Ecto neural progenitor cell (in vitro differentiated cells): ENCODE data around the gene PLEKHG4B.

Experiments
- DNase-seq: peaks from one replicate; pipeline ENCODE4 v3.0.0-alpha.2; 2018; ENCODE audit warnings: low spot score

PLEKHG4B gene

GRCh38 chr5:129148-129547 lies 37.2 kb downstream of the PLEKHG4B start:
- no peak for DNase-seq

GRCh38 chr5:129820-130219 lies 37.9 kb downstream of the PLEKHG4B start:
- no peak for DNase-seq

- DNase-seq, result no peak
Measured at GRCh38 chr5:130601-131131, 38.7 kb downstream of the PLEKHG4B start.

GRCh38 chr5:136901-137300 lies 44.9 kb downstream of the PLEKHG4B start:
- DNase-seq, result no peak

- no peak for DNase-seq
Measured at GRCh38 chr5:137741-138140, 45.8 kb downstream of the PLEKHG4B start.

GRCh38 chr5:138936-139335 lies 47.0 kb downstream of the PLEKHG4B start:
- DNase-seq, result no peak

- DNase-seq, result no peak
Measured at GRCh38 chr5:139579-140442, 47.8 kb downstream of the PLEKHG4B start.

- DNase-seq, result no peak
Measured at GRCh38 chr5:140443-140829, 48.5 kb downstream of the PLEKHG4B start.

- no peak for DNase-seq
Measured at GRCh38 chr5:141211-141610, 49.2 kb downstream of the PLEKHG4B start.

GRCh38 chr5:141761-142160 lies 49.8 kb downstream of the PLEKHG4B start:
- no peak for DNase-seq

GRCh38 chr5:142246-142810 lies 50.4 kb downstream of the PLEKHG4B start:
- no peak for DNase-seq

- DNase-seq, result no peak
Measured at GRCh38 chr5:143041-143440, 51.1 kb downstream of the PLEKHG4B start.

GRCh38 chr5:144941-145340 lies 53.0 kb downstream of the PLEKHG4B start:
- no peak for DNase-seq

GRCh38 chr5:145585-146323 lies 53.8 kb downstream of the PLEKHG4B start:
- no peak for DNase-seq

GRCh38 chr5:147751-148150 lies 55.8 kb downstream of the PLEKHG4B start:
- DNase-seq, result no peak

GRCh38 chr5:149745-150485 lies 57.9 kb downstream of the PLEKHG4B start:
- no peak for DNase-seq

GRCh38 chr5:150746-151145 lies 58.8 kb downstream of the PLEKHG4B start:
- no peak for DNase-seq

GRCh38 chr5:152077-152476 lies 60.1 kb downstream of the PLEKHG4B start:
- DNase-seq, result no peak

- DNase-seq, result peak; percentile 19
Measured at GRCh38 chr5:153256-153655, 61.3 kb downstream of the PLEKHG4B start.

- DNase-seq, result no peak
Measured at GRCh38 chr5:154236-154635, 62.3 kb downstream of the PLEKHG4B start.

GRCh38 chr5:154826-155225 lies 62.9 kb downstream of the PLEKHG4B start:
- DNase-seq, result peak; percentile 32
